ENCODE measurements around the gene TMPO. TPM values are rescaled to one million over a fixed set of nuclear protein-coding genes. Genes with fewer than 3 reads are reported as not detected.

TMPO gene
- total and polyA plus RNA-seq, 2 experiments from 2014 or later: 75.5 to 256 TPM

DNA sequence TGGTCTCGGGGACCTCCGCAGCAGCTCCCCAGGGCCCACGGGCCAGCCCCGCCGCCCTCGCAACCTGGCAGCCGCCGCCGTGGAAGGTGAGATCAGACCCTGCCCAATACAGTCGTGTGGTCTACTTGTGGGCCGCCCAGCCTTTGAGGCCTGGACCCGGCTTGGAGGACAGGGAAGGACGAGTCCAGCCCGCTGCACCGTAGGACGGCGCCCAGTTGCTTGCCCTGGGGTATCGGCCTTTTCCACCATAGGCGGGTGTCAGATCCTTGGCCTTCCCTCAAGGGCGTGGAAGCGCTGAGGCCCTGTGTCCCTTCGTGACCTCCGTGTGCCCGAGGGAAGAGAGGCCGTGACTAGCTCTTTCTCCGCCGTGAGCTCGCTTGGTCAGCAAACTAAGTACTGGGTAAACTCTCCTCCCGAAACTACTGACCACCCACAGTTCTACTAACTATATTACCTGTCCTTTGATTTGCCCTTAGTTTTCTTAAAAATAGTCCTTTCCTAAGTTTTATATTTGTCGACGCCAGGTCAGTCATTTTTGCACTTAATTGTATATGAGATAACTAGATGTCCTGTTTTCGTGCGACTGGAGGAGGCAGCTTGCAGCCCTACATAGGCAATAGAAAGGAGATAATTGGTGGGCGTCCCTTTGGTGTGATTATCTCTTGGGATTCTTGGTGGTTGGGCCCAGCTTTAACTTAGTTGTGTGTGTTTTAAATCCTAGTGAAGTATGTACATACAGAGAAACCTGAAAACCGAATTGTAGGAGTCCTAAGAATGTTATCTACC is 78.9 kb downstream of the TMPO start:
- ATAC-seq: peak; percentile 8
- TF ChIP-seq EZH2 (IDR thresholded peaks at IDR 0.05; ENCODE audit: low read depth, unreplicated experiment) (no peak), STAT1 (IDR thresholded peaks at IDR 0.05; ENCODE audit: unreplicated experiment) (no peak), NANOG (IDR thresholded peaks at IDR 0.05; ENCODE audit: borderline replicate concordance) (no peak), POLR2AphosphoS5 (IDR thresholded peaks at IDR 0.05; ENCODE audit: low read depth) (no peak), ZNF462 (CRISPR knock-in tag; IDR thresholded peaks at IDR 0.05) (no peak), CREB1 (CRISPR knock-in tag; IDR thresholded peaks at IDR 0.05; ENCODE audit: low read depth) (no peak), EZH2phosphoT487 (IDR thresholded peaks at IDR 0.05; ENCODE audit: unreplicated experiment) (no peak), JUNB (IDR thresholded peaks at IDR 0.05; ENCODE audit: unreplicated experiment) (no peak), ETS1 (IDR thresholded peaks at IDR 0.05) (no peak), ZNF114 (CRISPR knock-in tag; IDR thresholded peaks at IDR 0.05) (no peak)
- TF ChIP-seq, protein P1, sequence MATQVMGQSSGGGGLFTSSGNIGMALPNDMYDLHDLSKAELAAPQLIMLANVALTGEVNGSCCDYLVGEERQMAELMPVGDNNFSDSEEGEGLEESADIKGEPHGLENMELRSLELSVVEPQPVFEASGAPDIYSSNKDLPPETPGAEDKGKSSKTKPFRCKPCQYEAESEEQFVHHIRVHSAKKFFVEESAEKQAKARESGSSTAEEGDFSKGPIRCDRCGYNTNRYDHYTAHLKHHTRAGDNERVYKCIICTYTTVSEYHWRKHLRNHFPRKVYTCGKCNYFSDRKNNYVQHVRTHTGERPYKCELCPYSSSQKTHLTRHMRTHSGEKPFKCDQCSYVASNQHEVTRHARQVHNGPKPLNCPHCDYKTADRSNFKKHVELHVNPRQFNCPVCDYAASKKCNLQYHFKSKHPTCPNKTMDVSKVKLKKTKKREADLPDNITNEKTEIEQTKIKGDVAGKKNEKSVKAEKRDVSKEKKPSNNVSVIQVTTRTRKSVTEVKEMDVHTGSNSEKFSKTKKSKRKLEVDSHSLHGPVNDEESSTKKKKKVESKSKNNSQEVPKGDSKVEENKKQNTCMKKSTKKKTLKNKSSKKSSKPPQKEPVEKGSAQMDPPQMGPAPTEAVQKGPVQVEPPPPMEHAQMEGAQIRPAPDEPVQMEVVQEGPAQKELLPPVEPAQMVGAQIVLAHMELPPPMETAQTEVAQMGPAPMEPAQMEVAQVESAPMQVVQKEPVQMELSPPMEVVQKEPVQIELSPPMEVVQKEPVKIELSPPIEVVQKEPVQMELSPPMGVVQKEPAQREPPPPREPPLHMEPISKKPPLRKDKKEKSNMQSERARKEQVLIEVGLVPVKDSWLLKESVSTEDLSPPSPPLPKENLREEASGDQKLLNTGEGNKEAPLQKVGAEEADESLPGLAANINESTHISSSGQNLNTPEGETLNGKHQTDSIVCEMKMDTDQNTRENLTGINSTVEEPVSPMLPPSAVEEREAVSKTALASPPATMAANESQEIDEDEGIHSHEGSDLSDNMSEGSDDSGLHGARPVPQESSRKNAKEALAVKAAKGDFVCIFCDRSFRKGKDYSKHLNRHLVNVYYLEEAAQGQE (IDR thresholded peaks at IDR 0.05; ENCODE audit: unreplicated experiment): no peak
- TF ChIP-seq, protein P2, sequence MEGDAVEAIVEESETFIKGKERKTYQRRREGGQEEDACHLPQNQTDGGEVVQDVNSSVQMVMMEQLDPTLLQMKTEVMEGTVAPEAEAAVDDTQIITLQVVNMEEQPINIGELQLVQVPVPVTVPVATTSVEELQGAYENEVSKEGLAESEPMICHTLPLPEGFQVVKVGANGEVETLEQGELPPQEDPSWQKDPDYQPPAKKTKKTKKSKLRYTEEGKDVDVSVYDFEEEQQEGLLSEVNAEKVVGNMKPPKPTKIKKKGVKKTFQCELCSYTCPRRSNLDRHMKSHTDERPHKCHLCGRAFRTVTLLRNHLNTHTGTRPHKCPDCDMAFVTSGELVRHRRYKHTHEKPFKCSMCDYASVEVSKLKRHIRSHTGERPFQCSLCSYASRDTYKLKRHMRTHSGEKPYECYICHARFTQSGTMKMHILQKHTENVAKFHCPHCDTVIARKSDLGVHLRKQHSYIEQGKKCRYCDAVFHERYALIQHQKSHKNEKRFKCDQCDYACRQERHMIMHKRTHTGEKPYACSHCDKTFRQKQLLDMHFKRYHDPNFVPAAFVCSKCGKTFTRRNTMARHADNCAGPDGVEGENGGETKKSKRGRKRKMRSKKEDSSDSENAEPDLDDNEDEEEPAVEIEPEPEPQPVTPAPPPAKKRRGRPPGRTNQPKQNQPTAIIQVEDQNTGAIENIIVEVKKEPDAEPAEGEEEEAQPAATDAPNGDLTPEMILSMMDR (conservative IDR thresholded peaks at IDR 0.05; ENCODE audit: low read depth in 2 of 2): no peak
- peak; percentile 15 for DNase-seq (ENCODE audit: low spot score)
- peaks cover 44% of the 10 kb centered on the region for H4K20me1 ChIP-seq (replicated peaks; ENCODE audit: insufficient read depth)
- H3K4me1 Mint-ChIP-seq: peaks cover 14% of the 10 kb centered on the region; the same call in 2 of the 3 replicates
- peak overlapping the region; percentile 97 for H3K4me3 Mint-ChIP-seq
- peaks cover 52% of the 10 kb centered on the region for H3K36me3 Mint-ChIP-seq (ENCODE audit: low read depth)
- peak overlapping the region; percentile 99 for H3K27ac Mint-ChIP-seq
- no peaks in the 10 kb centered on the region for H3K9me2 ChIP-seq (ENCODE audit: insufficient read depth)
- peak overlapping the region; percentile 80 for H3K4me2 ChIP-seq
- peaks cover 8% of the 10 kb centered on the region for H3K27me3 Mint-ChIP-seq (ENCODE audit: insufficient read depth, low read depth, poor library complexity)
- peaks cover 45% of the 10 kb centered on the region for H3K79me2 ChIP-seq (replicated peaks; ENCODE audit: insufficient read depth)
- peak overlapping the region; percentile 80 for H3K4me3 ChIP-seq
- peaks cover 11% of the 10 kb centered on the region; the same call in 1 of the 2 replicates for H3F3A ChIP-seq (replicated peaks; ENCODE audit: low read depth)
- peak overlapping the region; percentile 91 for H3K27ac ChIP-seq (ENCODE audit: low read depth)
- peaks cover 5% of the 10 kb centered on the region for H3K4me1 ChIP-seq (ENCODE audit: insufficient read depth)
- H3K36me3 ChIP-seq (ENCODE audit: insufficient read depth): peaks cover 40% of the 10 kb centered on the region
- H3K9me3 Mint-ChIP-seq: no peaks in the 10 kb centered on the region
- no peaks in the 10 kb centered on the region for H3K27me3 ChIP-seq (ENCODE audit: insufficient read depth)
- H2AFZ ChIP-seq: no peak overlapping the region

Data from GM23338 (cell line).